Uterus (tissue), 2 donors: ENCODE results near the gene PDXP.

Experiments
- CTCF ChIP-seq, 4 experiments: fragments of 200-600 bp in 2 of 4; fragments of 450-650 bp in 2 of 4; sonication (generic) in 2 of 4; IDR thresholded peaks; one replicate each; pipeline ENCODE4 v1.5.1; 2016 to 2019; ENCODE audit warnings: antibody characterized with exemption in 4 of 4, mild to moderate bottlenecking in 2 of 4, moderate library complexity in 1 of 4
- POLR2A ChIP-seq, 2 donors: fragments of 450-650 bp; IDR thresholded peaks; one replicate each; pipeline ENCODE4 v1.6.1; 2016; ENCODE audit warnings: antibody characterized with exemption in 2 of 2, mild to moderate bottlenecking in 1 of 2, moderate library complexity in 1 of 2

DNA sequence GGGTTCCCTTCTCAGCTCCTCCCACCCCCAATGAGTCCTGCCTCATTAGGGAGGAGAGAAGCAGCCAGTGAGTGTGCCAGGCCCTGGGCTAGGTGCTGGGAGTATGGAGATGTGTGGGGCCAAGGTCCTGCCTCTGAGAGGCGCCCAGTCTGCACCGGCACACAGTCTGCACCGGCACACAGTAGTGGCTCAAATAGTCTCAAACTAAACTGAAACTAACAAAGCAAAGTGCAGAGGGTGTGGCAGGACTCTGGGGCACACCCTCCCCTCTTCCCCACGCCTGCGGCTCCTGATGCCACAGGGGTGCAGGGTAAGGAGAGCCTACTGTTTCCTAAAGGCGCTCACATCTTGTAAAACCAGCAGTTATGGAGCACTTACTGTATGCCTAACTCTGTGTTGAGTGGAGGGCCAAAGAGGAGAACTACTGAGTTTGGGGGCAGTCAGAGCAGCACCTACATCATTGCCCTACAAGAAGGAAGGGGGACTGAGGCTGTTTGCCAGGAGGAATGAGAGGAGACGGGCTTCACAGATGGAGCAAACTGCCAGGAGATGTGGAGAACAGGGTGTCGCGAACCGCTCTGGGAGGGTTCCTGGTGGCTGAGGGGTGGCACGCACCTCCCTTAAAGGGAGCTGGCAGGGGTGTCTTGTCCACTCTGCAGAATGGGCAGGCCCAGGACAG, 20.0 kb upstream of the PDXP start:
- no peak for TF ChIP-seq CTCF (IDR thresholded peaks at IDR 0.05)
- TF ChIP-seq POLR2A (IDR thresholded peaks at IDR 0.05): no peak
